GM12891 (cell line): ENCODE data around the gene UBAC1.

ENCODE experiments used
- POLR2A ChIP-seq: IDR thresholded peaks from 2 replicates; pipeline ENCODE4 v1.6.1; 2011; ENCODE audit warnings: low read depth, low read length, control low read depth
- POLR2AphosphoS5 ChIP-seq: IDR thresholded peaks from 2 replicates; pipeline ENCODE4 v1.6.1; 2011; ENCODE audit warnings: low read depth, low read length, control low read depth

- no peak for TF ChIP-seq POLR2AphosphoS5
- no peak for TF ChIP-seq POLR2A
These were observed 15.4 kb upstream of the UBAC1 start for GRCh38 chr9:135976531-135976930.
